ENCODE data around the gene DDX28. TPM values are rescaled to one million over a fixed set of nuclear protein-coding genes. Genes with fewer than 3 reads are reported as not detected.
"Not testable (repeated sequence)": the region's sequence is repeated elsewhere in the genome, so short reads cannot be mapped to it uniquely, and the experiment has no call there.

DDX28 gene
- total and polyA plus RNA-seq, 2 donors (not counting 3 experiments of a cell fraction or from before 2014, with no cell fraction given) = 8.4 to 12.5 TPM

GRCh38 chr16:68031951-68032350 is 8.9 kb upstream of the DDX28 start:
- BruUV-seq (replicated peaks) = no TSS peak
- dilution Hi-C loops (cut with MboI; ENCODE audit: extremely low pct_ligation_motif_present, low sequenced_read_pairs) (no loop called here), intact Hi-C loops (cut with micrococcal nuclease) (no loop called here)
- Histone ChIP-seq H3K9me3 (replicated peaks; ENCODE audit: control insufficient read depth, insufficient read depth, low read length) (no peaks in the 10 kb centered on the region), H3K4me1 (ENCODE audit: control insufficient read depth, extremely low read depth, insufficient read depth, low read length) (no peaks in the 10 kb centered on the region), H3K27ac (ENCODE audit: insufficient read depth, low read depth, low read length) (no peak overlapping the region), H3K36me3 (ENCODE audit: control insufficient read depth in 2 of 2, extremely low read depth in 1 of 2, insufficient read depth in 2 of 2, low read length in 2 of 2) (peaks cover 0 to 5% of the 10 kb centered on the region in 2 experiments), H3K79me2 (ENCODE audit: control insufficient read depth, insufficient read depth, low read length) (no peaks in the 10 kb centered on the region), H3K4me2 (ENCODE audit: insufficient read depth, low read length) (no peak overlapping the region), H3K9me1 (replicated peaks; ENCODE audit: control insufficient read depth, extremely low read depth, insufficient read depth, low read length) (no peaks in the 10 kb centered on the region), H2AFZ (ENCODE audit: low read depth, low read length) (no peak overlapping the region), H3K27me3 (ENCODE audit: control insufficient read depth in 2 of 2, insufficient read depth in 2 of 2, low read length in 2 of 2) (no peaks in the 10 kb centered on the region), H3K4me3 (replicated peaks in 1 of 3; ENCODE audit: insufficient read depth in 1 of 3, low read depth in 1 of 3, low read length in 3 of 3) (no peak overlapping the region), H4K20me1 (replicated peaks; ENCODE audit: control insufficient read depth, extremely low read depth, insufficient read depth, low read length) (no peaks in the 10 kb centered on the region), H3K9ac (replicated peaks; ENCODE audit: extremely low read depth, insufficient read depth, low read length) (no peak overlapping the region)
- DNase-seq (ENCODE audit: low read depth, low spot score) (no peak), FAIRE-seq (no peak)
- TF ChIP-seq POLR2AphosphoS5 (IDR thresholded peaks at IDR 0.05; ENCODE audit: insufficient read depth, low read depth, low read length) (no peak), MAX (IDR thresholded peaks at IDR 0.05; ENCODE audit: insufficient read depth, insufficient read length) (no peak), GATA2 (IDR thresholded peaks at IDR 0.05; ENCODE audit: insufficient read depth, insufficient read length, low read depth, low read length) (no peak), JUN (IDR thresholded peaks at IDR 0.05; ENCODE audit: borderline replicate concordance, insufficient read depth, insufficient read length, low read depth) (no peak), CTCF (IDR thresholded peaks at IDR 0.05; ENCODE audit: extremely low read depth in 1 of 2, insufficient read depth in 1 of 2, low read depth in 1 of 2, low read length in 2 of 2) (no peak), FOS (IDR thresholded peaks at IDR 0.05; ENCODE audit: borderline replicate concordance, insufficient read depth, low read length) (no peak)
- ChIA-PET POLR2A (no interaction called here), CTCF (interaction anchor here (2.1 kb wide), 1 partner anchor 9 kb away, joined by 13 read pairs; no protein-coding TSS in a partner anchor)

GRCh38 chr16:68030108-68030507 is 7.1 kb upstream of the DDX28 start:
- H4K20me1 ChIP-seq (replicated peaks; ENCODE audit: control insufficient read depth, extremely low read depth, insufficient read depth, low read length); BruUV-seq (replicated peaks); H3K4me1 ChIP-seq (ENCODE audit: control insufficient read depth, extremely low read depth, insufficient read depth, low read length); H3K9me1 ChIP-seq (replicated peaks; ENCODE audit: control insufficient read depth, extremely low read depth, insufficient read depth, low read length); H3K4me2 ChIP-seq (ENCODE audit: insufficient read depth, low read length); H3K79me2 ChIP-seq (ENCODE audit: control insufficient read depth, insufficient read depth, low read length); dilution Hi-C loops (cut with MboI; ENCODE audit: extremely low pct_ligation_motif_present, low sequenced_read_pairs); H3K9ac ChIP-seq (replicated peaks; ENCODE audit: extremely low read depth, insufficient read depth, low read length); POLR2A ChIA-PET; H3K9me3 ChIP-seq (replicated peaks; ENCODE audit: control insufficient read depth, insufficient read depth, low read length); intact Hi-C loops (cut with micrococcal nuclease); H2AFZ ChIP-seq (ENCODE audit: low read depth, low read length); H3K4me3 ChIP-seq (replicated peaks in 1 of 3; ENCODE audit: insufficient read depth in 1 of 3, low read depth in 1 of 3, low read length in 3 of 3); DNase-seq (ENCODE audit: low read depth, low spot score); H3K27ac ChIP-seq (ENCODE audit: insufficient read depth, low read depth, low read length); H3K27me3 ChIP-seq (ENCODE audit: control insufficient read depth in 2 of 2, insufficient read depth in 2 of 2, low read length in 2 of 2); FAIRE-seq; H3K36me3 ChIP-seq (ENCODE audit: control insufficient read depth in 2 of 2, extremely low read depth in 1 of 2, insufficient read depth in 2 of 2, low read length in 2 of 2): not testable (repeated sequence)
- CTCF ChIA-PET = interaction anchor here (0.9 to 4.3 kb wide), 3 partner anchors 10 to 40 kb away, joined by 3 to 28 read pairs (median 4); no protein-coding TSS in a partner anchor
